WERI-Rb-1 (cell line): ENCODE results near the gene DLK1.

Source experiments
- DNase-seq: peaks from one replicate; pipeline ENCODE4 v3.0.0-alpha.2; 2020
- H3K27ac ChIP-seq: fragments of 250-450 bp; sonication (Bioruptor Pico); 2 replicates; pipeline ENCODE4 v1.5.1; 2020; ENCODE audit warnings: mild to moderate bottlenecking, moderate library complexity
- H3K27me3 ChIP-seq: fragments of 250-450 bp; sonication (Bioruptor Pico); 2 replicates; pipeline ENCODE4 v1.5.1; 2021; ENCODE audit warnings: mild to moderate bottlenecking, low read depth, moderate library complexity; ENCODE audit not compliant: insufficient read depth, severe bottlenecking
- H3K36me3 ChIP-seq: fragments of 250-450 bp; sonication (Bioruptor Pico); 2 replicates; pipeline ENCODE4 v1.5.1; 2020; ENCODE audit warnings: mild to moderate bottlenecking, moderate library complexity
- H3K4me3 ChIP-seq: 2 replicates; pipeline ENCODE4 v1.5.1; 2011; ENCODE audit warnings: low read depth, mild to moderate bottlenecking, control low read depth, low read length
- H3K9me3 ChIP-seq: fragments of 250-450 bp; sonication (Bioruptor Pico); 2 replicates; pipeline ENCODE4 v1.5.1; 2021; ENCODE audit warnings: mild to moderate bottlenecking, moderate library complexity; ENCODE audit not compliant: severe bottlenecking
- TF ChIP-seq, protein P1 (sequence below): IDR thresholded peaks from 2 replicates; pipeline ENCODE4 v1.5.1; 2011; ENCODE audit warnings: low read depth, mild to moderate bottlenecking, control low read depth, inconsistent platforms, low read length

The DLK1 gene

DNA sequence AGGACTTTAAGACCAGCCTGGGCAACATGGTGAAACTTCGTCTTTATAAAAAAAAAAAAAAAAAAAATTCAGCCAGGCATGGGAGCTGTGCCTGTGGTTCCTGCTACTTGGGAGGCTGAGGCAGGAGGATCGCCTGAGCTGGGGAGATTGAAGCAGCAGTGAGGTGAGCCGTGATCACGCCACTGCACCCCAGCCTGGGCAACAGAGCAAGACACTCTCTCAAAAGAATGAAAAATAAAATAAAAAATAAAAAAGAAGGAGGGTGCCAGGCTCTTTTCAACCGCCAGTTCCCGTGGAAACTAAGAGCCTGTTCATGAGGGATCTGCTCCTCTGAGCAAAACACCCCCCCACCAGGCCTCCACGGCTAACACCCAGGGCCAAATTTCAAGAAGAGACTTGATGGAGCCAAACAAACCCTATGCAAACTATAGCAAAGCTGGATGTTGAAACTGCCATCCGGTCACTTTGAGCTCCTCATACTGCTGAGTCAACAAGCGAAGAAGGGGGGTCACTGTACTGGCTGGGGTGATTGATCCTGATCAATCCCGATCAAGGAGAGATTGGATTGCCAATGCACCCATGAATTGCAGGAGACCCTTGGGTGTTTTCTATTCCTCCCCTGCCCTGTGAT is 23.4 kb downstream of the DLK1 start:
- H3K36me3 ChIP-seq, result no peaks in the 10 kb centered on the region
- H3K4me3 ChIP-seq, result no peak overlapping the region
- DNase-seq, result no peak
- TF ChIP-seq, protein P1, sequence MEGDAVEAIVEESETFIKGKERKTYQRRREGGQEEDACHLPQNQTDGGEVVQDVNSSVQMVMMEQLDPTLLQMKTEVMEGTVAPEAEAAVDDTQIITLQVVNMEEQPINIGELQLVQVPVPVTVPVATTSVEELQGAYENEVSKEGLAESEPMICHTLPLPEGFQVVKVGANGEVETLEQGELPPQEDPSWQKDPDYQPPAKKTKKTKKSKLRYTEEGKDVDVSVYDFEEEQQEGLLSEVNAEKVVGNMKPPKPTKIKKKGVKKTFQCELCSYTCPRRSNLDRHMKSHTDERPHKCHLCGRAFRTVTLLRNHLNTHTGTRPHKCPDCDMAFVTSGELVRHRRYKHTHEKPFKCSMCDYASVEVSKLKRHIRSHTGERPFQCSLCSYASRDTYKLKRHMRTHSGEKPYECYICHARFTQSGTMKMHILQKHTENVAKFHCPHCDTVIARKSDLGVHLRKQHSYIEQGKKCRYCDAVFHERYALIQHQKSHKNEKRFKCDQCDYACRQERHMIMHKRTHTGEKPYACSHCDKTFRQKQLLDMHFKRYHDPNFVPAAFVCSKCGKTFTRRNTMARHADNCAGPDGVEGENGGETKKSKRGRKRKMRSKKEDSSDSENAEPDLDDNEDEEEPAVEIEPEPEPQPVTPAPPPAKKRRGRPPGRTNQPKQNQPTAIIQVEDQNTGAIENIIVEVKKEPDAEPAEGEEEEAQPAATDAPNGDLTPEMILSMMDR, result no peak
- no peaks in the 10 kb centered on the region for H3K27me3 ChIP-seq
- H3K9me3 ChIP-seq, result no peaks in the 10 kb centered on the region
- no peak overlapping the region for H3K27ac ChIP-seq

DNA sequence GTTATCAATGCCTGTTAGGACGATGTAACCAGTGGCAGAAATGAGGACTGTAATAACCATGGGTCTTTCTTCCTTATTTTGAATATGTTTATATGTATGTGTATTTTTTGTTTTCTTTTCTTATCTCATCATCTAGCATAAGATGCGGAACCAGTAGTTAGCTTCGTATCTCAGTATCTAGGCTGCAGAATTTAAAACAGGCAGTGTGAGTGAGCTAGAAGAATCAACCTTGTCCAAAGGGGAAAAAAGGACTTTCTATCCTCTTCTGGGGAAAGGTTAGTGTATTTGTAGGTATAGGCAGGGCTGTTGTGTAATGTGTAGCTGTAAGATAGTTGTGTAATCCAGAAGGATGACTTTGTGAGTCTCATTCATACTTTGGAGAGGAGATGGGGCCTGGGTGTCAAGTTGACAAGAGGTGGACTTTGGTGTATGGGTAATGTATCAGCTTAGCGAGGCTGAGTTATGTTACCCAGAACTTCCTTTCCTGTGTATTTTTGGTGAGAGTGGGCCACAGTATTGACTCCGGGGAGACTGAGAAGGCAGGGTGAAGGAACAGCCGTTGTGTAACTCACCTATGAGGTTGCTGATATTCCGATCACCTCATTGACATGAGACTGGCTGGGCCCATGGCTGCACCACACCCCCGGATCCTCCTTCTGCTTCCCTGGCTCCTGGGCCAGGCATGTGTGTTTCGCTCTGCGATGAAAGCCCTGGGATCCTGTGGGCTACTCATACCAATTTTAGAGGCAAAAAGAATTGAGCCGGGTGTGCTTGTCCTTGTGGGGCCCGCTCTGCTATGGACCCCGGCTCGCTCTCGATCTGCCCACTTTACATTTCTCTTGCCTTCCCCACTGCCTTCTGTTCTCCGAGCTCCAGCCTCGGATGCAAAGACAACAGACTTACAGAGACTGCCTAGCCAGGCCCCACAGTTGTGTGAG is 24.3 kb downstream of the DLK1 start:
- H3K4me3 ChIP-seq, result no peak overlapping the region
- DNase-seq, result no peak
- H3K9me3 ChIP-seq, result no peaks in the 10 kb centered on the region
- no peaks in the 10 kb centered on the region for H3K27me3 ChIP-seq
- H3K27ac ChIP-seq, result no peak overlapping the region
- no peaks in the 10 kb centered on the region for H3K36me3 ChIP-seq
- TF ChIP-seq, protein P1, result no peak

DNA sequence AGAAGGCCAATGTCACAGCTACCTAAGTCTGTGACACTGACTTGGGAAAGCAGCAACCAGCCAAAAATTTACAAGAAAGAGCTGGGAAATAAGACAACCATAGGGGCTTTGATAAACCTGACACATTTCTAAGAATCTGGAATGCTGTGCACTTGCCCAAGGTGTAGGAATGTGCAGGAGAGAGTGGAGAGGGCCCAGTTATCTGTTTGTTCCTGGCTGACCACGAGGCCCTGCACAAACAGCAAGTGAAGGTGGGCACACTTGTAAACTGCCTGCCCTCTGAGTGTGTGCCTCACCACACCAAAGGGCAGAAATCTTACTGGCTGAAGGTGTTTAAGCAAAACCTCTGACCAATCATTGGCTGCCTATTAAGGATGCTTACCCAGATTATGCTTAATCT is 27.3 kb downstream of the DLK1 start:
- Histone ChIP-seq H3K9me3 (no peaks in the 10 kb centered on the region), H3K4me3 (no peak overlapping the region), H3K27ac (no peak overlapping the region), H3K36me3 (no peaks in the 10 kb centered on the region), H3K27me3 (no peaks in the 10 kb centered on the region)
- no peak for DNase-seq
- TF ChIP-seq, protein P1, result no peak

DNA sequence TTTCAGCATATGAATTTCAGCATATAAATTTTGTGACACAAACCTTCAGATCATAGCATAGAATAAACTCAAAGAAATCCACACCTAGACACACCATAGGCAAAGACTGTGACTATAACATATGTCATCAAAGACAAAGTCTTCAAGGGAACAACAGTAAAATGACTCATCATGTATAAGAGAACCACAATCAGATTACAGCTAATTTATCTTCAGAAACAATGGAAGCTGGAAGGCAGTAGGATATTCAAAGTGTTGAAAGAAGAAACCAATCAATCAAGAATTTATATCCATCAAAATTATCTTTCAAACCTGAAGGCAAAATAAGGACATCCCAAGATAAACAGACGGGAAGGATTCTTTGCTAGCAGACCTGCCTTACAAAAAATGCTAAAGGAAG is 29.0 kb downstream of the DLK1 start:
- Histone ChIP-seq H3K9me3 (no peaks in the 10 kb centered on the region), H3K27ac (no peak overlapping the region), H3K4me3 (no peak overlapping the region), H3K36me3 (no peaks in the 10 kb centered on the region), H3K27me3 (no peaks in the 10 kb centered on the region)
- DNase-seq, result no peak
- TF ChIP-seq, protein P1, result no peak

DNA sequence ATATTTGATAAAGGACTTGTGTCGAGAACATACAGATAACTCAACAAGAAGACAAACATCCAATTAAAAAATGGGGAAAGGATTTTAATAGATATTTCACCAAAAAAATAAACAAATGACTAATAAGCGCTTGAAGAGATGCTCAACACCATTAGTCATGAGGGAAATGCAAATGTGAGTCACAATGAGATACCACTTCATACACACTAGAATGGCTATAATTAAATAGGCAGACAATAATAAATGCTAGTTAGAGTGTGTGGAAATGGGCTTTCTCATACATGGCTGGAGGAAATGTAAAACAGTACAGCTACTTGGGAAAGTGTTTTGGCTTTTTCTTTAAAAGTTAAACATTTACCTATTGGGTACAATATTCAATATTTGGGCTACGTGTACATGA is 34.8 kb downstream of the DLK1 start:
- Histone ChIP-seq H3K36me3 (no peaks in the 10 kb centered on the region), H3K9me3 (no peaks in the 10 kb centered on the region), H3K27me3 (no peaks in the 10 kb centered on the region), H3K27ac (no peak overlapping the region), H3K4me3 (no peak overlapping the region)
- TF ChIP-seq, protein P1, result no peak
- no peak for DNase-seq
